NCI-H526 (cell line): ENCODE data around the gene RNF130.

ENCODE experiments used
- DNase-seq, 2 experiments: peaks; one replicate each; lab custom pipeline; 2025; lab: John Stamatoyannopoulos, UW

Gene RNF130

DNA sequence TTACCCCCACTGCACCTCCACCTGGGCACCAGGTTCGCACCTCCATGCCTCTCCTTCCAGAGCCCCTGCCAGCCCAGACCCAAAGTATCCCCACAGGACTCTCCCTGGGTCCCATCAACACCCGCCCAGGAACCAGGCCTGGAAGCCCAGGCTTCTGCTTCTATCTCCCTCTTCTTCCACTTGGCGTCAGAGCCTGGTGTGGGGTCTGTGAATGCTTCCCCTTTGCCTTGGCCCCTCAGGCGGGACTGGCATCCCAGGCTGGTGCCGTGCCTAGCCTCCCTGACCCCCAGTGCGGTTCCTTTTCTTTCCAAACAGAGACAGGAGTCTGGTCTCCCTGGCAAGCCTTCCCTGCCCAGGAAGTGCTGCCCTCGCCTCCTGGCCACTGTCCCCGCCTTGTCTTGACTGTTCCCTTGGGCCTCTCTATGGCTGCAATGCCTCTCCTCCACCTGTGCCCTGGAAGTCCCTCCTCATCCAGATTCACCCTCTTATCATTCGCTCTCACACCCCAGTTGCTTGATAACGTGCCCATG, 156.1 kb downstream of the RNF130 start:
- no peak for DNase-seq

DNA sequence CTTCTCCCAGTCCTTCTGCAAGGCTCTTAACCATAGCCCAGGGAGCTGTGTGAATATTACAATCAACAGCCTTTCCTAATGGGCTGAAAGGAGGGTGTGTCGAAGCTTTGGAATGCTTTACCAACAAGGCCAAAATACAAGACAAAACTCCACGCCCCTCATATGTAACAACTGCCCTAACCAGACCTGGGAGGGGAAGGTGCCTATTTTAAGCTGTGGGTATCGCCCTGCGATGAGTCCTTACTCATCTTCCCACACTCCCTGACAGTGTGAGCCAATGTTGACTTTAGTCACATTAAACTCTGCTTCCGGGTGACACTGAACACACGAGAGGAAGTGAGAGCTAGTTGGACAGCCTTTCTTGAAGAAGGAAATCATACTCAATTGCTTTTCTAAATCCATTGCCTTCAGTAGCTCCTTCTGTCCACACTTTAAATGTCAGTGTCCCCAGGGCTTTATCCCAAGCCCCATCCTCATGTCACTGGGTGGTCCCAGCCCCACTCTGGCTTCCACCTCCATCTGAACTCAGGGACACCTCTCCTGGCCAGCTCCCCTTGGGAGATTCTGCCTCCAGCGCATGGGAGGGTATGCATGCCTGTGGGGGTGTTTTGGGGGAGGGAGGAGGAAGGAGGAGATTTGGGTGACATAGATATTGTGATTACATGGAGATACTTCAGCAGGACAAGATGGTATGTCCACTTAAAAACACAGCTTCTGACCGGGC, 157.4 kb downstream of the RNF130 start:
- DNase-seq, result no peak

DNA sequence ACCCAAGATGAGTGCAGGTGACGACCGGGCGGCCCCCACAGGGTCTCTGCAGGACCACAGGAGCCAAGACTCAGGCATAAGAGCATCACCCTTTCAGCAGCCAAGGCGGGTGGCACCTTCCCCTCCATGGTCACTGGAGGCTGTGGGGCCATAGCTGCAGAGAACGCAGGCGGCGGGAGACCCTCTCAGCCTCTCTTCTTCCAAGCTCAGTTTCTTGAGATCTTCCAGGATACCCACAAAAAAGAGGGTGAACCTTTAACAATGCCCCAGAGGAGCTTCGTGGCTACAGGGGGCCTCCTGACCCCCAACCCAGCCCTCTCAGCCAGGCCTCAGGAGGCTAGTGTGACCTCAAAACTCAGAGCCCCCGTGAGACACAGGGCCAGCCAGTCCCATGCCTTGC, 158.1 kb downstream of the RNF130 start:
- DNase-seq, result no peak

DNA sequence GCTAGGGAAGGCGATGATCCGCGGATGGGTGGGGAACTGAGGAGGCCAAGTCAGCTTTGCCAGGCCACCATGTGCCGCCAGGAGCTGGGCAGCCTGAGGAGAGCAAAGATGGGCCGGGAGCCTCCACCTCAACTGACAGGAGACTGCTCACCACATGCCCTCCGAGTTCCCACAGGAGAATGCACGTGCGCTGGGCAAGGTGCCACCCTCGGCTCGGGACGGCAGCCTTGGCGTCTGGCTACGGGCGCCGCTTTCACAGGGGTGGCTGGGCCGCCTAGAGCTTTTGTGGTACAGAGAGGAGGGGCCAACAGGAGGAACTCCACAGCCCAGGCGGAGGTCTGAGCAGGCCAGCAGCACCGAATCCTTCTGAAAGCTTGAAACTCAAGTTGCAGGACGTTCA, 158.6 kb downstream of the RNF130 start:
- no peak for DNase-seq

DNA sequence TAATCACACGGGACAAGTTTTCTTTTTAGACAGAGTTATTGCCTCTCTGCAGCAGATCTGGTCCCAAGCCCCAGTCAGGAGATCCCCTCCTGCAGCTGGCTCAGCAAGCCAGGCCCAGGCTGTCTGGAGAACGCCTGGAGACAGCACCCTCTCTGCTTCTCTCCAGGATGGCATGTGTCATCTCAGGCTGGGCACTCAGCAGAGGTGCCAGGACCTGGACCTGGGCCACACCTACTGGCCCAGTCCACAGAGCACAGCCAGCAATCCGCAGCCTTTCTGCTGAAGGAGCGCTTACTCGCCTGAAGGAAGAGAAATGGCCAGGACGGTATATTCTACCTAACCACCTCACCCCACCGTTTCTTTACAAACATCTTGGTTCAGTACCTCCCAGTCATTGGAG, 159.2 kb downstream of the RNF130 start:
- DNase-seq, result no peak

DNA sequence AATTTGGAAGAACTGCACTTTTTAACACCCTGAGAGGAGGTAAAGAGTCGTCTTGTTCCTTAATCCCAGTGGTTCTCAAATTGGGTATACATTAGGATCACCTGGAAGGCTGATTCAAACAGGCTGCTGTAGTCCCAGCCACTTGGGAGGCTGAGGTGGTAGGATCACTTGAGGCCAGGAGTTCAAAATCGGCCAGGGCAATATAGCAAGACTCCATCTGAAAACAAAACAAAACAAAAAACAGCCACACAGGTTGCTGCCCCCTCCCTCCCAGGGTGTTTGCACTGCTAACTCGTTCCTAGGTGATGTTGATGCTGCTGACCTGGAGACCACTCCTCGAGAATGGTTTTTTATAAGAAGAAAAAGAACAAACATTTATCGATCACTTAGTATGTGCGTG, 162.3 kb downstream of the RNF130 start:
- DNase-seq, result no peak

DNA sequence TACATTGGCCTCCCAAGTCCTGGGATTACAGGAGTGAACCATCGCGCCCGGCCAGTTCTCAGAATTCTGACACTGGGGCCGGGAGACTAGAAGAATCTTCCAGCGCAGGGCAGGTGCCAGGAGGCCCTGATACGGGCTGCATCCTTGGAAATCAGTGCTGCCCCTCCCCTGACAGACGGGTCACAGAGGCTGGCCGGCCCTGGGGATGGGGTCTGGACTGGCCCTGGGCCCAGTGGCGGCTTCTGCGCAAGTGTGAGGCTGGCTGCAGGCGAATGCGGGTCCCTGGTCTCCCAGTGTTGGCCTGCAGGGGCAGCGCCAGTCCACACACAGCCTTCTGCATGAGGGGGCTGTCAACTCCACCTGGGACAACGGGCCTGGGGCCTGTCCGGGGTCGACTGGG, 163.0 kb downstream of the RNF130 start:
- DNase-seq, result peak in 1 of 2 experiments; percentile 17

DNA sequence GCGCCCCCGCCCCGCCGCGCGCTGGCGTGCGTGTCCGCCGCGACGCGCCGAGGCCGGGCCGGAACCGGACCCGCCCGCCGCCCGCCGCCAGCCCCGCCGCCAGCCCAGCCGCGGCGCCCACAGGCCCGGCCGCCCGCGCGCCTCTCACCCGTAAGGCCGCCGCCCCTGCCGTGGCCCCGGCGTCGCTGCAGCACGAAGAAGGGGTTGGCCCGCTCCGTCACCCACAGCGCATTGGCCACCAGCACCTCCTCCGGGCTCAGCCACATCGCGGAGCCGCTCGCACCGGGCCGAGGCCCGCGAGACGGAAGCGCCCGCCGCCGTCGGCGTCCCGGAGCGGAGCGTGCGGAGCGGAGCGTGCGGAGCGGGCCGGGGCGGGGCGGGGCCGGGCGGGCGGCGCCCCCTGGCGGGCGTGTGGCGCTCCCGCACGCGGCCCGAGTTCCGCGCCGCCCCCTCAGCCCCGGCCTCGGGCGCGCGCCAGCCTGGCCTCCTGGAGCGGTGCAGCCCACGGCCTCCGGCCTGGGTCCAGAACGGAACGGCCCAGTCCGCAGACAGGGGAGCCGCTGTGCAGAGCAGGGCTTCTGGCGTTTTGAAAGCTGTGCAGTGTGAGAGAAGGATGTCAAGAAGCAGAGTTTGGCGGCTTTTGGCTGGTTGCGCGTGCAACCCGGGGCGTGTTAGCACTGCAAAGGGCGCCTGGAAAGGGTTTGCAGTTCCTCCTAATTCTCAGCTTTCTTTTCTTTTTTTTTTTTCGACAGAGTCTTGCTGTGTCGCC, 163.8 kb downstream of the RNF130 start, which contains the start of gene TBC1D9B:
Gene TBC1D9B, minus strand, starts transcription at position 342 of the 769 bp plus-strand sequence. Its CDS starts 76 bp downstream, at position 266.
- DNase-seq, result peak in 1 of 2 experiments; percentile 70

DNA sequence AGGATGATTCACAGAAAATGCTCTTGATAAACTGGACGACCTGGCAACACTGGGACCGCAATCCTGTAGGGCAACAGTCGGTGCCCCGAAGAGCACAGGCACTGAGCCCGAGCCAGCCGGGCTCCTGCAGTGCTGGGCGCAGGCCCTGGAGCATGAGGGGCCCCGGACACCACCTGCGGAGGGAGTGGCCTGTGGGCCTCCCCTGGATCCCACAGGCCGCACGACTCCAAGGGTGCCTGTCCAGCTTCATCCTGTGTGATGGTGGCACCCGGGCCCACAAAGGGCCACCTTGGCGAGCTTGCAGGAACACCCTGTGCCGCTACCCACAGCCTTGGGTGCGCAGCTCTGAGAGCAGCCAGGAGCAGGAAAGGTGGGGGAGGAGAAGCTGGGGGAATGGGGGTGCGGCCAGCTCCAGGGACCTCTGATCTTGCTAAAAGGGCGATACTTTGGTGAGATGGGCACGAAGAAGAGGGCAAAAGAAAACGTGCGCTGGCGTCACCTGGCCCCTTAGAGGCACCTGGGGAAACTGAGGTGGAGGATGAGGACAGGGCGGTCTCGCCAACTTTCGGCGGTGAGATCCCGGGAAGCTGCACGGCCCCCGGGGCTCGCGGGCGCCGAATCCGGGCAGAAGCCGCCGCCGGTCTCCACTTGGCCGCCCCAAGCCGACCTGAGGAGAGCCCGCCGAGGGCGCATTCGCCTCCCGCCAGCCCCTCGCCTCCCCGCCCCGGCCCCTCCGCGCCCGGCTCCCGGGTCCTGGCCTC, 164.6 kb downstream of the RNF130 start:
- peak in 1 of 2 experiments; percentile 36 for DNase-seq

DNA sequence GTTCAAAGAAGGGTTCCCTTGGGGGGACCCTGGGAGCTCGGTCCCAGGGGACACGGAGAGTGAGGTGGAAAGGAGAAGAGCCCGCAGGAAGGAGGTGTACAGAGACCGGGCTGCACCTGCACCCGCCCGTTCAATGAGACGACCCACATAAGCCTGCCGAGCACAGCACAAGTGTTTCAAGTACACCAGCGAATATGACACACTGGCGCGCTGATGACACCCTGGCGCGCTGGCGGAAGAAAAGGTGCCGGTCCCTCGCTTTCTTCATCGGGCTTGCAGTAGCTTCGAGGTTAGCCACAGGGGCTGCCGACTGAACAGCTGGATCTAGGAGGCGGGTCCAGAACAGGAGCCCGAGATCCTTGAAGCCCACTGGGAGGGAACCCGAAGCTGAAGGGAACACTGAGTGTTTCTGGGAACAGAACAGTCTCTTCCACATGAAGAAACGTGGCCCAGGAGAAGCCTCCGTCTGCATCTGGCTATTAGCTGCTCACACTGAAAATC, 165.2 kb downstream of the RNF130 start:
- DNase-seq, result no peak

DNA sequence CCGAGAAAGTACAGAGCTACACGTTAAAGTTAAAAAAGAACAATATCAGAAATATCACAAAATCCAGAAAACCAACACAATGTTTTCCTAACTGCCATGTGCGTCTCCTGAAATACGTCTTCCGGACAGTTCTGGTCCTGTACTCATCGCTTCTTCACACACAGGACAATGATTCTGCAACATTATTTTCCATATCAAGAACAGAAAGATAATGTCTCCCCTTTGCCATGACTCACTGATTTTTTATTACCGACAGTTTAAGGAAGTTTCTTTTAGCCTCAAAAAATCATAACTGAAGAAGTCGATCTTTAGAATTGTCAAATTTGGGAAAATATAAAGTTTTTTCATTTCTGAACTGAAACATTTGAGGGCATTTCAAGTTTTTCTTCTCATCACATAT, 166.4 kb downstream of the RNF130 start:
- no peak for DNase-seq
